ENCODE results near the gene INPP5J.
A peak's percentile ranks its signal among the peaks of the same experiment; 100 is the strongest.
"Not testable (repeated sequence)": the region's sequence is repeated elsewhere in the genome, so short reads cannot be mapped to it uniquely, and the experiment has no call there.

INPP5J gene

GRCh38 chr22:31099841-31100761 lies 22.7 kb upstream of the INPP5J start:
- no peak for DNase-seq (ENCODE audit: low read depth in 3 of 3)

- DNase-seq (ENCODE audit: low read depth in 3 of 3), result no peak
These were observed 21.8 kb upstream of the INPP5J start for GRCh38 chr22:31100762-31101525.

GRCh38 chr22:31102441-31103081 lies 20.2 kb upstream of the INPP5J start:
- no peak for DNase-seq (ENCODE audit: low read depth in 3 of 3)

GRCh38 chr22:31103111-31103510 lies 19.7 kb upstream of the INPP5J start:
- DNase-seq (ENCODE audit: low read depth in 3 of 3), result no peak

GRCh38 chr22:31103899-31104694 lies 18.7 kb upstream of the INPP5J start:
- DNase-seq (ENCODE audit: low read depth in 3 of 3), result no peak

- no peak for DNase-seq (ENCODE audit: low read depth in 3 of 3)
These were observed 17.9 kb upstream of the INPP5J start for GRCh38 chr22:31104869-31105268.

GRCh38 chr22:31105282-31105929 lies 17.4 kb upstream of the INPP5J start:
- DNase-seq (ENCODE audit: low read depth in 3 of 3), result no peak

GRCh38 chr22:31106001-31106571 lies 16.7 kb upstream of the INPP5J start:
- no peak for DNase-seq (ENCODE audit: low read depth in 3 of 3)

- no peak for DNase-seq (ENCODE audit: low read depth in 3 of 3)
These were observed 16.0 kb upstream of the INPP5J start for GRCh38 chr22:31106731-31107177.

- DNase-seq (ENCODE audit: low read depth in 3 of 3), result peak; percentile 71 to 89 (median 71)
These were observed 15.4 kb upstream of the INPP5J start, which contains the start of gene SELENOM for GRCh38 chr22:31107178-31107893. Gene SELENOM, minus strand, starts transcription at chr22:31107568. Its CDS starts 63 bp downstream, at chr22:31107505.

GRCh38 chr22:31107894-31108218 lies 14.9 kb upstream of the INPP5J start:
- no peak for DNase-seq (ENCODE audit: low read depth in 3 of 3)

- not testable (repeated sequence) for DNase-seq (ENCODE audit: low read depth in 3 of 3)
These were observed 10.1 kb upstream of the INPP5J start for GRCh38 chr22:31112547-31113091.

GRCh38 chr22:31118046-31118820 lies 4.5 kb upstream of the INPP5J start:
- no peak for DNase-seq (ENCODE audit: low read depth in 3 of 3)

GRCh38 chr22:31119026-31119717 lies 3.6 kb upstream of the INPP5J start:
- no peak for DNase-seq (ENCODE audit: low read depth in 3 of 3)

GRCh38 chr22:31120230-31120629 lies 2.5 kb upstream of the INPP5J start:
- no peak for DNase-seq (ENCODE audit: low read depth in 3 of 3)

- DNase-seq (ENCODE audit: low read depth in 3 of 3), result no peak
These were observed 2.1 kb upstream of the INPP5J start for GRCh38 chr22:31120642-31121041.

- DNase-seq (ENCODE audit: low read depth in 3 of 3), result no peak
These were observed 1.4 kb upstream of the INPP5J start for GRCh38 chr22:31121403-31121802.

GRCh38 chr22:31122196-31122531 lies 602 bp upstream of the INPP5J start:
- DNase-seq (ENCODE audit: low read depth in 3 of 3), result no peak

GRCh38 chr22:31123292-31123602 lies 481 bp downstream of the INPP5J start:
- no peak for DNase-seq (ENCODE audit: low read depth in 3 of 3)

All from stimulated activated CD4-positive, alpha-beta T cell treated with anti-CD3 and anti-CD28 coated beads, TNF-alpha, amount 100 ng/mL, for 24 hours (primary cell).